ENCODE data around the gene APBA1.

Gene APBA1

GRCh38 chr9:69689991-69690538 is 17.9 kb upstream of the APBA1 start:
- no peak for TF ChIP-seq CTCF (IDR thresholded peaks at IDR 0.05)

- no peak for TF ChIP-seq CTCF (IDR thresholded peaks at IDR 0.05)
Measured at GRCh38 chr9:69683927-69684326, 11.8 kb upstream of the APBA1 start.

GRCh38 chr9:69678843-69679538 is 6.8 kb upstream of the APBA1 start:
- TF ChIP-seq CTCF (IDR thresholded peaks at IDR 0.05) = no peak

- no peak for TF ChIP-seq CTCF (IDR thresholded peaks at IDR 0.05)
Measured at GRCh38 chr9:69677931-69678330, 5.8 kb upstream of the APBA1 start.

GRCh38 chr9:69675563-69675962 is 3.4 kb upstream of the APBA1 start:
- no peak for TF ChIP-seq CTCF (IDR thresholded peaks at IDR 0.05)

- no peak for TF ChIP-seq CTCF (IDR thresholded peaks at IDR 0.05)
Measured at GRCh38 chr9:69674716-69675438, 2.7 kb upstream of the APBA1 start.

GRCh38 chr9:69674112-69674685 is 2.0 kb upstream of the APBA1 start:
- peak; percentile 17; the same call in 1 of the 2 replicates for TF ChIP-seq CTCF (IDR thresholded peaks at IDR 0.05)
